ENCODE results near the gene SLCO3A1.

Gene SLCO3A1

DNA sequence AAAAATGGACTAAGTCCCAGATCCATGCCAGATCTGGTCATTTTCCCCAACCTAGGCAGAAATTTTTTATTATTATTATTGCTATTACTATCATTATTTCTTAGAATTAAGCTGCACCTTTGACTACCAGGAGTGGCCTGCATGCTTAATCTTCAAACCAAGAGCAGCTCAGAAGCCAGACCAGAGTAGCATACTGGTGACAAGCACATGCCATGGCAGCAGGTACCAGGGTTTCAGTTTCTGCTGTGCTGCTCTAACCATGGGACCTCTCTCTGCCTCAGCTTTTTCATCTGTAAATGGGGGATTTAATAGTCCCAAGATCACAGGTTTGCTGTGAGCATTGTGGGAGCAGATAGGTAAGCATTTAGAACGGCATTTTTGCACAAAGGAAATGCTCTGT, 262.3 kb downstream of the SLCO3A1 start:
- no peak overlapping the region for H3K27ac ChIP-seq
- no peaks in the 10 kb centered on the region for H3K36me3 ChIP-seq
- no peak overlapping the region for H3K4me3 ChIP-seq (ENCODE audit: low read depth, low read length)
- peaks cover 49% of the 10 kb centered on the region for H3K27me3 ChIP-seq (ENCODE audit: insufficient read depth, low read depth, severe bottlenecking)
- no peaks in the 10 kb centered on the region for H3K9me3 ChIP-seq (ENCODE audit: severe bottlenecking)
- no peak for DNase-seq
- TF ChIP-seq, protein P1, sequence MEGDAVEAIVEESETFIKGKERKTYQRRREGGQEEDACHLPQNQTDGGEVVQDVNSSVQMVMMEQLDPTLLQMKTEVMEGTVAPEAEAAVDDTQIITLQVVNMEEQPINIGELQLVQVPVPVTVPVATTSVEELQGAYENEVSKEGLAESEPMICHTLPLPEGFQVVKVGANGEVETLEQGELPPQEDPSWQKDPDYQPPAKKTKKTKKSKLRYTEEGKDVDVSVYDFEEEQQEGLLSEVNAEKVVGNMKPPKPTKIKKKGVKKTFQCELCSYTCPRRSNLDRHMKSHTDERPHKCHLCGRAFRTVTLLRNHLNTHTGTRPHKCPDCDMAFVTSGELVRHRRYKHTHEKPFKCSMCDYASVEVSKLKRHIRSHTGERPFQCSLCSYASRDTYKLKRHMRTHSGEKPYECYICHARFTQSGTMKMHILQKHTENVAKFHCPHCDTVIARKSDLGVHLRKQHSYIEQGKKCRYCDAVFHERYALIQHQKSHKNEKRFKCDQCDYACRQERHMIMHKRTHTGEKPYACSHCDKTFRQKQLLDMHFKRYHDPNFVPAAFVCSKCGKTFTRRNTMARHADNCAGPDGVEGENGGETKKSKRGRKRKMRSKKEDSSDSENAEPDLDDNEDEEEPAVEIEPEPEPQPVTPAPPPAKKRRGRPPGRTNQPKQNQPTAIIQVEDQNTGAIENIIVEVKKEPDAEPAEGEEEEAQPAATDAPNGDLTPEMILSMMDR (IDR thresholded peaks at IDR 0.05; ENCODE audit: low read depth, low read length): no peak

DNA sequence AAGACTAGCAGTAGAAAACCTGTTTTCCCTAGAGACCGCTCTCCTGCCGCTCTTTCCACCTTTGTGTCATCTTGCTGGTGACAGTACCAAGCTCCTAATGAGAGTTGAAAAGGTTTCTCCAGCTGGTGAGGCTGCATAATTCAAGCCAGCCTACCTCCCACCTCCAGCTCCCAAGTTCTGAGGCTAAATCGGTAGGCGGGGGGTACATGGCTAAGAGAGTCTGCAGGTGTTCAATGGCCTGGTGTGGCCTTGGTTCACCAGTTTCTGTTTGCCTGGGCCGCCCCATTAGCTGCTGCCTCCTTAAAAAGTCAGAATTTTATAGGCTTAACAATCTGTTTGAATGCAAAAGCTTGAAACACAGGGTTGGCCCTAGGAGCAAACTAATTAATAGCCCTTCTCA, 262.8 kb downstream of the SLCO3A1 start:
- DNase-seq: no peak
- no peaks in the 10 kb centered on the region for H3K36me3 ChIP-seq

DNA sequence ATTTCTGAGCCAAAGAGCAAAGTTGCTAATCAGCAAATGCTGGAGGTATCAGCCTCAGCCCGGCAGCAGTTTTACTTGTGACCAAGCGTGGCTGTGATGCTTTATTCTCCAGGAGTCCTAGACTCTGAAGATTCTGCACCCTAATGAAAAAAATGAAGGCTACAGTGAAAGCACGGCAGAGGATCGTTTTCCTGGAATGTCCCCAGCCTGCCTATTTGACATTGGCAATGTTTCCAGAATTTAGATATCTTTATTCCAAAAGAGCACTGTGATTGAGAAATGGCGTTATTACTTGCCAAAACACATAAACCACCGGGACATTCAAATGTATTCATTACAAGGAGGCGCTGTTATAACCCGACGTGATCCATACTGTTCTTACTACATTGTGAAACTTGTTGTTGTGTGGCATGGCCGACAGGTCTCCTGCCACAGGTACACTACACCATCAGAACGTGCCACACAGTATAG, 263.8 kb downstream of the SLCO3A1 start:
- peaks cover 59% of the 10 kb centered on the region for H3K27me3 ChIP-seq (ENCODE audit: insufficient read depth, low read depth, severe bottlenecking)
- no peak overlapping the region for H3K27ac ChIP-seq
- H3K9me3 ChIP-seq (ENCODE audit: severe bottlenecking): no peaks in the 10 kb centered on the region
- no peak overlapping the region for H3K4me3 ChIP-seq (ENCODE audit: low read depth, low read length)
- no peak for DNase-seq
- TF ChIP-seq, protein P1 (IDR thresholded peaks at IDR 0.05; ENCODE audit: low read depth, low read length): no peak
- H3K36me3 ChIP-seq: no peaks in the 10 kb centered on the region

More for the DNA sequence above, 262.8 kb downstream of the SLCO3A1 start:
- peaks cover 52% of the 10 kb centered on the region for H3K27me3 ChIP-seq (ENCODE audit: insufficient read depth, low read depth, severe bottlenecking)
- TF ChIP-seq, protein P1 (IDR thresholded peaks at IDR 0.05; ENCODE audit: low read depth, low read length): no peak
- no peak overlapping the region for H3K27ac ChIP-seq
- H3K4me3 ChIP-seq (ENCODE audit: low read depth, low read length): no peak overlapping the region
- H3K9me3 ChIP-seq (ENCODE audit: severe bottlenecking): no peaks in the 10 kb centered on the region

DNA sequence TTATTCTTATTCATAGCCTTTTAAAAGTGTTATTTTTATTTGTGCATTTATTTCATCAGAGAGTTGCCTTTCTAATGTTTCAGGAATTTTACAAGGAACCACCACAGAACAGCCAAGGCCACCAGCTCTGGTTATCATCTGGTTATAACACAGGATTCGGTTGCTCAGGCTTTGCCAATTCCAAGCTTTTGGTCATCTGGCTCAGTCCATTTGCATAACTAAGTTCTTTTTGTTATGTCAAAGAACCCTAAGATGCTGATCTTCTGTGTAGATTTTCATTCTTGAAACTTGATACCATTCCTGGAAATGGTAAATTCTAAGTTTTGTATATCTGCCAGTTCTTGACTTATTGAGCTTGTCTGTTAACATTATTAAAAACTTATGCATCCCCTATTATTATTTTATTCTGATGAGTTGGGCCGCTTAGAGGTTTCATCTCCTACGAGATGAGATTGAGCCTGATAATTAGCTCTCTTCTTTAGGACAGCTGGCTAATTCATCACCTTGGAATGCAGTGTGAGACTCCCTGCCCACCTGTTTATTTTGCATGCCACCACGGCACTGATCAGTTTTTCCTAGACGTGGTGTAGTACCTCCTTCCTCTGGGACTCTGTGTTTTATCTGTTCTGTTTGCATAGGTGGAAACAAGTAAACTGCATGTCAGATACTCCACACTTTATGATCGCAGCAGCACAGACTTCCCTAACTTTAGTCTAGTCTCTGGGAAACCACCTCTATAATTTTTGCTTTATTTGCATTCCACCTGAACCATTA, 264.8 kb downstream of the SLCO3A1 start:
- TF ChIP-seq, protein P1 (IDR thresholded peaks at IDR 0.05; ENCODE audit: low read depth, low read length): no peak
- H3K4me3 ChIP-seq (ENCODE audit: low read depth, low read length): no peak overlapping the region
- no peak for DNase-seq
- H3K36me3 ChIP-seq: no peaks in the 10 kb centered on the region
- no peak overlapping the region for H3K27ac ChIP-seq
- peaks cover 66% of the 10 kb centered on the region for H3K27me3 ChIP-seq (ENCODE audit: insufficient read depth, low read depth, severe bottlenecking)
- no peaks in the 10 kb centered on the region for H3K9me3 ChIP-seq (ENCODE audit: severe bottlenecking)

DNA sequence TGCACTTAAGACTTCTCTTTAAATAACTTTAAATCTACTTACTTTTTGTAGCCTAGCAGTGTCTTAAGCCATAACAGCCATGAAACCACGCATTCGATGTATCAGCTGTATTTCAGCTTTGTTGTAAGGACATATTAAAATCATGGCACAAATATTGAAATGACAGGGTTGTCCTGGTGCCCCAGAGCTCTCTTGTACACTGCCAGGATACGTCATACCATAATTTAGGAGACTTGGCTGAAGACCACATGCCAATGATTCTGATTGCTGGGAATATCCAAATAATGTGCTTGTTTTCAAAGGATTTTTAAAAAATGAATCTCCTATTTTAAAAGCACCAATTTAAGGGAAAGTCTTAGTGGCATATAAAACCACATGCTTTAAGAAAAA, 265.4 kb downstream of the SLCO3A1 start:
- TF ChIP-seq, protein P1 (IDR thresholded peaks at IDR 0.05; ENCODE audit: low read depth, low read length): no peak
- DNase-seq: no peak
- Histone ChIP-seq H3K27ac (no peak overlapping the region), H3K4me3 (ENCODE audit: low read depth, low read length) (no peak overlapping the region), H3K36me3 (no peaks in the 10 kb centered on the region), H3K27me3 (ENCODE audit: insufficient read depth, low read depth, severe bottlenecking) (peaks cover 72% of the 10 kb centered on the region), H3K9me3 (ENCODE audit: severe bottlenecking) (no peaks in the 10 kb centered on the region)

Data from WERI-Rb-1 (cell line).